Measurements from ENCODE around the gene CKAP2L. TPM values are rescaled to one million over a fixed set of nuclear protein-coding genes. Genes with fewer than 3 reads are reported as not detected.
"Not testable (repeated sequence)": the region's sequence is repeated elsewhere in the genome, so short reads cannot be mapped to it uniquely, and the experiment has no call there.

Gene CKAP2L
- polyA plus RNA-seq, 1 donor from 2014 or later = 0.78 TPM

DNA sequence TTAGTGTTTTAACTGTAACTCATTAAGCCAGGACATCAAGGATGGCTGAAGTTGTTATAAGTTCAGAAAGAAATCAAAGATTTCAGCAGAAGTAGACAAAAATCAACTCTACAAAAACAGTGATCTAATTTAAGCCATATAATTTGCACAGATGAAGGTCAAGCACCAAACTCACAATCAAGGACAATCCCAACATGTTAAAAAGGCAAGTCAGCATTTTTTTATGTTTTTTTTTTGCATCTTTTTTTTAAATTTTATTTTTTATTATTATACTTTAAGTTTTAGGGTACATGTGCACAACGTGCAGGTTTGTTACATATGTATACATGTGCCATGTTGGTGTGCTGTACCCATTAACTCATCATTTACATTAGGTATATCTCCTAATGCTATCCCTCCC lies 48.3 kb downstream of the CKAP2L start:
- not testable (repeated sequence) for H3F3A ChIP-seq (ENCODE audit: insufficient read depth, low read length, poor library complexity, severe bottlenecking); H3K36me3 ChIP-seq (ENCODE audit: insufficient read depth, low read length); H3K4me2 ChIP-seq (ENCODE audit: low read length); H3K27ac ChIP-seq (ENCODE audit: low read length); H4K20me1 ChIP-seq (ENCODE audit: insufficient read depth); H2AFZ ChIP-seq (ENCODE audit: low read depth, low read length); H3K9ac ChIP-seq (ENCODE audit: low read length); H3K27me3 ChIP-seq (ENCODE audit: insufficient read depth, low read depth, low read length); H3K9me2 ChIP-seq (ENCODE audit: insufficient read depth, low read length); H3K9me3 ChIP-seq (ENCODE audit: low read length); H3K79me2 ChIP-seq (replicated peaks; ENCODE audit: insufficient read depth, low read length); H3K4me3 ChIP-seq (ENCODE audit: low read length)

DNA sequence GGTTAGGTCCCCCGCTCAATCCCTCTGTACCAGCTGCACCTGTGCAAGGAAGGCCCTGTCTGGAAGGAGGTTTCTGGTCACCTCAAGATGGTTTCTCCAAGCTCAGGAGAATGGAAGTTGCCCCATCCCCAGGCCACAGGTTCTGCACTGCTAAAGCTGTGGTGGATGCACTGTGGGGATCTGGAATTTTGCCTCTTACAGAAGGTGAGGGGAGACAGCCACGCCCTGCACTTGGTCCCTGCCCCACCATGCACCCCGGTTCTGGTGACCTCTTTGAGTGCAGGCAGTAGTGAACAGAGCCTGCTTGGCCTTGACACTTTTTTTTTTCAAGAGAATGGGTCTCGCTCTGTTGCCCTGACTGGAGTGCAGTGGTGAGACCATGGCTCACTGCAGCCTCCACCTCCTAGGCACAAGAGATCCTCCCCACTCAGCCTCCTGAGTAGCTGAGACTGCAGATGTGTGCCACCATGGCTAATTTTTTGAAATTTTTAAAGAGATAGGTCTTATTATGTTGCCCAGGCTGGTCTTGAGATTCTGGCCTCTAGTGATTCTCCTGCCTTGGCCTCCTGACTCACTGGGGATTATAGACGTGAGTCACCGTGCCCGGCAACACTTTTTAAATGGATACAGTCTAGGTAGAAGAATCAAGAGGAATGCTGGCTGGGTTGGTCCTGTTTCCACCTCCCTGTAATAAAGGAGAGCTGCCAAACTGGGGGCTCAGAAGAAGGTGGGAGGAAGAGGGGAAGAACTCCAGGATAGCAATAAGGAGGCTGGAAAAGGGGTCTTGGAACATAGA lies 49.4 kb downstream of the CKAP2L start:
- H2AFZ ChIP-seq (ENCODE audit: low read depth, low read length) = no peak overlapping the region
- no peaks in the 10 kb centered on the region for H3K9me3 ChIP-seq (ENCODE audit: low read length)
- H3K4me3 ChIP-seq (ENCODE audit: low read length) = no peak overlapping the region

More for the DNA sequence above, 49.4 kb downstream of the CKAP2L start:
- H3K27me3 ChIP-seq (ENCODE audit: insufficient read depth, low read depth, low read length) = no peaks in the 10 kb centered on the region
- no peaks in the 10 kb centered on the region for H3K9me2 ChIP-seq (ENCODE audit: insufficient read depth, low read length)
- no peaks in the 10 kb centered on the region for H3F3A ChIP-seq (ENCODE audit: insufficient read depth, low read length, poor library complexity, severe bottlenecking)
- TF ChIP-seq POLR2AphosphoS5 (IDR thresholded peaks at IDR 0.05) = no peak
- TF ChIP-seq TAF1 (IDR thresholded peaks at IDR 0.05; ENCODE audit: low read depth) = no peak
- TF ChIP-seq MXI1 (conservative IDR thresholded peaks at IDR 0.05; ENCODE audit: poor library complexity, severe bottlenecking) = no peak
- TF ChIP-seq, protein P1, sequence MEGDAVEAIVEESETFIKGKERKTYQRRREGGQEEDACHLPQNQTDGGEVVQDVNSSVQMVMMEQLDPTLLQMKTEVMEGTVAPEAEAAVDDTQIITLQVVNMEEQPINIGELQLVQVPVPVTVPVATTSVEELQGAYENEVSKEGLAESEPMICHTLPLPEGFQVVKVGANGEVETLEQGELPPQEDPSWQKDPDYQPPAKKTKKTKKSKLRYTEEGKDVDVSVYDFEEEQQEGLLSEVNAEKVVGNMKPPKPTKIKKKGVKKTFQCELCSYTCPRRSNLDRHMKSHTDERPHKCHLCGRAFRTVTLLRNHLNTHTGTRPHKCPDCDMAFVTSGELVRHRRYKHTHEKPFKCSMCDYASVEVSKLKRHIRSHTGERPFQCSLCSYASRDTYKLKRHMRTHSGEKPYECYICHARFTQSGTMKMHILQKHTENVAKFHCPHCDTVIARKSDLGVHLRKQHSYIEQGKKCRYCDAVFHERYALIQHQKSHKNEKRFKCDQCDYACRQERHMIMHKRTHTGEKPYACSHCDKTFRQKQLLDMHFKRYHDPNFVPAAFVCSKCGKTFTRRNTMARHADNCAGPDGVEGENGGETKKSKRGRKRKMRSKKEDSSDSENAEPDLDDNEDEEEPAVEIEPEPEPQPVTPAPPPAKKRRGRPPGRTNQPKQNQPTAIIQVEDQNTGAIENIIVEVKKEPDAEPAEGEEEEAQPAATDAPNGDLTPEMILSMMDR (IDR thresholded peaks at IDR 0.05; ENCODE audit: poor library complexity, severe bottlenecking) = no peak
- no peak for TF ChIP-seq RAD21 (conservative IDR thresholded peaks at IDR 0.05)
- TF ChIP-seq EP300 (conservative IDR thresholded peaks at IDR 0.05; ENCODE audit: poor library complexity, severe bottlenecking) = no peak
- no peak for TF ChIP-seq REST (IDR thresholded peaks at IDR 0.05; ENCODE audit: borderline replicate concordance)
- TF ChIP-seq EZH2 (IDR thresholded peaks at IDR 0.05; ENCODE audit: borderline replicate concordance, insufficient read depth, low read length, poor library complexity, severe bottlenecking) = no peak
- TF ChIP-seq SMC3 (conservative IDR thresholded peaks at IDR 0.05; ENCODE audit: poor library complexity) = no peak
- no peaks in the 10 kb centered on the region for H4K20me1 ChIP-seq (ENCODE audit: insufficient read depth)
- no peaks in the 10 kb centered on the region for H3K79me2 ChIP-seq (replicated peaks; ENCODE audit: insufficient read depth, low read length)
- H3K27ac ChIP-seq (ENCODE audit: low read length) = no peak overlapping the region
- no peak overlapping the region for H3K4me2 ChIP-seq (ENCODE audit: low read length)
- H3K9ac ChIP-seq (ENCODE audit: low read length) = no peak overlapping the region
- no peaks in the 10 kb centered on the region for H3K36me3 ChIP-seq (ENCODE audit: insufficient read depth, low read length)
